HG03280 (cell line): ENCODE data around the gene ZFPM1.

Experiments used
- ATAC-seq: cut with Tn5 transposase; IDR thresholded peaks from one replicate; pipeline ENCODE4 v1.9.1; 2021; ENCODE audit warnings: mild to moderate bottlenecking, moderate library complexity; ENCODE audit not compliant: unreplicated experiment

ZFPM1 gene

GRCh38 chr16:88585269-88585668 is 132.2 kb downstream of the ZFPM1 start:
- ATAC-seq, result no peak

- ATAC-seq, result no peak
Measured at GRCh38 chr16:88585927-88586581, 133.0 kb downstream of the ZFPM1 start.
